OCI-LY1 (cell line): ENCODE data around the gene GAPVD1.
"Not testable (repeated sequence)": the region's sequence is repeated elsewhere in the genome, so short reads cannot be mapped to it uniquely, and the experiment has no call there.

Experiments
- CTCF ChIP-seq: fragments of 200-600 bp; sonication (generic), shearing (Covaris generic); IDR thresholded peaks from 2 replicates; pipeline ENCODE4 v1.5.1; 2017; ENCODE audit warnings: mild to moderate bottlenecking, antibody characterized with exemption, low read length, moderate library complexity, mixed read lengths
- EZH2 ChIP-seq: fragments of 200-600 bp; sonication (generic), shearing (Covaris generic); IDR thresholded peaks from 2 replicates; pipeline ENCODE4 v1.8.0; 2017; ENCODE audit warnings: borderline replicate concordance, mixed run types, mild to moderate bottlenecking, antibody characterized with exemption, low read length, moderate library complexity, mixed read lengths

- TF ChIP-seq CTCF, EZH2: not testable (repeated sequence)
These were observed 27.5 kb upstream of the GAPVD1 start for GRCh38 chr9:125234099-125234498.
